ENCODE results near the gene TGIF1. TPM values are rescaled to one million over a fixed set of nuclear protein-coding genes. Genes with fewer than 3 reads are reported as not detected.

TGIF1 gene
- total and polyA plus RNA-seq, 2 donors (not counting 1 experiment from before 2014, with no cell fraction given) = 30.4 to 140 TPM

DNA sequence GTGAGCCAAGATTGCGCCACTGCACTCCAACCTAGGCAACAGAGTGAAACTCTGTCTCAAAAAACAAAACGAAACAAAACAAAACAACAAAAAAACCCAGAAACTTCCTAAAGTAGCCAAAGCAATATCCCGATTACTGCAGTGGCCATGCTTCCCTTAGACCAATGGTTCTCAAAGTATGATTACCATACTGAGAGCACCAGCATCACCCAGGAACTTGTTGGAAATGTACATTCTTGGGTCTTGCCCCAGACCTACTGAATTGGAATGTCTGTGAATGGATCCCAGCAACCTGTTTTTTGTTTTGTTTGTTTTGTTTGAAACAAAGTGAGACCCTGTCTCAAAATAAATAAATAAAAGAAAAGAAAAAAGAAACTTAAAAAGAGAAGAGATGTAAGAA, 41.9 kb upstream of the TGIF1 start:
- no peak for DNase-seq
- intact Hi-C loops (cut with micrococcal nuclease) = no loop called here
- Mint-ChIP-seq H3K4me1 (peaks cover 36% of the 10 kb centered on the region), H3K4me3 (no peak overlapping the region), H3K9me3 (ENCODE audit: insufficient read depth) (no peaks in the 10 kb centered on the region), H3K27me3 (no peaks in the 10 kb centered on the region), H3K27ac (no peak overlapping the region)
- no peak for ATAC-seq (ENCODE audit: low read depth)
- Histone ChIP-seq H3K9me3 (ENCODE audit: control extremely low read depth in 1 of 3, control insufficient read depth in 2 of 3, insufficient read depth in 1 of 3, low read length in 2 of 3) (peaks cover 0 to 3% (median 0%) of the 10 kb centered on the region in 3 donors), H3K27ac (ENCODE audit: low read length in 2 of 2) (no peak overlapping the region), H3K4me3 (ENCODE audit: control extremely low read depth in 1 of 5, extremely low read depth in 1 of 5, insufficient read depth in 1 of 5, low read depth in 2 of 5, low read length in 4 of 5) (no peak overlapping the region), H3K36me3 (replicated peaks in 1 of 2; ENCODE audit: control extremely low read depth in 1 of 2, control insufficient read depth in 1 of 2, extremely low read depth in 1 of 2, insufficient read depth in 2 of 2, low read length in 1 of 2) (no peaks in the 10 kb centered on the region), H3K27me3 (replicated peaks in 1 of 4; ENCODE audit: control extremely low read depth in 1 of 4, control insufficient read depth in 3 of 4, insufficient read depth in 4 of 4, low read length in 3 of 4) (no peaks in the 10 kb centered on the region), H3K4me1 (ENCODE audit: control insufficient read depth in 2 of 2, insufficient read depth in 2 of 2, low read length in 2 of 2) (peaks cover 21 to 28% of the 10 kb centered on the region in 2 donors), H4K20me1 (ENCODE audit: control insufficient read depth, insufficient read depth, low read length, poor library complexity, severe bottlenecking) (no peaks in the 10 kb centered on the region), H3K4me2 (replicated peaks; ENCODE audit: low read depth, low read length, poor library complexity, severe bottlenecking) (no peak overlapping the region), H3K9ac (ENCODE audit: low read length) (no peak overlapping the region), H3K79me2 (ENCODE audit: control insufficient read depth, insufficient read depth, low read length) (no peaks in the 10 kb centered on the region), H2AFZ (ENCODE audit: insufficient read depth, low read depth, low read length, poor library complexity, severe bottlenecking) (no peak overlapping the region)
- CTCF ChIA-PET = no interaction called here
- TF ChIP-seq, protein P1, sequence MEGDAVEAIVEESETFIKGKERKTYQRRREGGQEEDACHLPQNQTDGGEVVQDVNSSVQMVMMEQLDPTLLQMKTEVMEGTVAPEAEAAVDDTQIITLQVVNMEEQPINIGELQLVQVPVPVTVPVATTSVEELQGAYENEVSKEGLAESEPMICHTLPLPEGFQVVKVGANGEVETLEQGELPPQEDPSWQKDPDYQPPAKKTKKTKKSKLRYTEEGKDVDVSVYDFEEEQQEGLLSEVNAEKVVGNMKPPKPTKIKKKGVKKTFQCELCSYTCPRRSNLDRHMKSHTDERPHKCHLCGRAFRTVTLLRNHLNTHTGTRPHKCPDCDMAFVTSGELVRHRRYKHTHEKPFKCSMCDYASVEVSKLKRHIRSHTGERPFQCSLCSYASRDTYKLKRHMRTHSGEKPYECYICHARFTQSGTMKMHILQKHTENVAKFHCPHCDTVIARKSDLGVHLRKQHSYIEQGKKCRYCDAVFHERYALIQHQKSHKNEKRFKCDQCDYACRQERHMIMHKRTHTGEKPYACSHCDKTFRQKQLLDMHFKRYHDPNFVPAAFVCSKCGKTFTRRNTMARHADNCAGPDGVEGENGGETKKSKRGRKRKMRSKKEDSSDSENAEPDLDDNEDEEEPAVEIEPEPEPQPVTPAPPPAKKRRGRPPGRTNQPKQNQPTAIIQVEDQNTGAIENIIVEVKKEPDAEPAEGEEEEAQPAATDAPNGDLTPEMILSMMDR (IDR thresholded peaks at IDR 0.05) = no peak
- TF ChIP-seq EZH2 (IDR thresholded peaks at IDR 0.05; ENCODE audit: borderline replicate concordance, insufficient read depth, low read depth, low read length, poor library complexity, severe bottlenecking) = no peak
- POLR2A ChIA-PET = no interaction called here
- WGBS (ENCODE audit: insufficient coverage) = 100% methylated on average over 2 of the region's 3 CpGs

DNA sequence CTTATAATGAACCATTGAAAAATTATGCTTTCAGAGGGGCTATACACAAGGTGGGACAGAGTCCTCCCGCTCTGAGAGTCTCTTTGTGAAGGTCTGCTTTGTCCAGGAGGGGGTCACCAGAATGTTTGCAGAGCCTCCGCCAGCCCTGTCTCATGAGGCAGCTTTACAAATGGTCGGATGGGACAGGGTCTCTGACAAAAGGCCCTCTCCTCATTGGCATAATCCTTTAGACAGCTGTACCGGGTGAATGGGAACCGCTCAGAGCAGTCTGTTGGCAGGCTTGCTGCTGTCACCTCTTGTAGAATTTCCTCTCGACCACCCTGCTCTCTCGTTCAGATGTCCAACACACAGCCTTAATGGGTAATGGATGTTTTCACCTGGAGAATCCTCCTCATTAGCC, 40.2 kb upstream of the TGIF1 start:
- ChIA-PET CTCF (interaction anchor here (1.0 to 1.6 kb wide), 2 partner anchors 26 to 45 kb away, joined by 3 to 5 read pairs; no protein-coding TSS in a partner anchor), POLR2A (no interaction called here)
- Histone ChIP-seq H3K9ac (ENCODE audit: low read length) (no peak overlapping the region), H3K27ac (ENCODE audit: low read length in 2 of 2) (no peak overlapping the region), H3K4me2 (replicated peaks; ENCODE audit: low read depth, low read length, poor library complexity, severe bottlenecking) (no peak overlapping the region), H3K4me3 (ENCODE audit: control extremely low read depth in 1 of 5, extremely low read depth in 1 of 5, insufficient read depth in 1 of 5, low read depth in 2 of 5, low read length in 4 of 5) (no peak overlapping the region), H3K79me2 (ENCODE audit: control insufficient read depth, insufficient read depth, low read length) (no peaks in the 10 kb centered on the region), H2AFZ (ENCODE audit: insufficient read depth, low read depth, low read length, poor library complexity, severe bottlenecking) (no peak overlapping the region), H3K4me1 (ENCODE audit: control insufficient read depth in 2 of 2, insufficient read depth in 2 of 2, low read length in 2 of 2) (peaks cover 16 to 23% of the 10 kb centered on the region in 2 donors), H3K36me3 (replicated peaks in 1 of 2; ENCODE audit: control extremely low read depth in 1 of 2, control insufficient read depth in 1 of 2, extremely low read depth in 1 of 2, insufficient read depth in 2 of 2, low read length in 1 of 2) (no peaks in the 10 kb centered on the region), H3K27me3 (replicated peaks in 1 of 4; ENCODE audit: control extremely low read depth in 1 of 4, control insufficient read depth in 3 of 4, insufficient read depth in 4 of 4, low read length in 3 of 4) (no peaks in the 10 kb centered on the region), H3K9me3 (ENCODE audit: control extremely low read depth in 1 of 3, control insufficient read depth in 2 of 3, insufficient read depth in 1 of 3, low read length in 2 of 3) (peaks cover 0 to 3% (median 0%) of the 10 kb centered on the region in 3 donors), H4K20me1 (ENCODE audit: control insufficient read depth, insufficient read depth, low read length, poor library complexity, severe bottlenecking) (no peaks in the 10 kb centered on the region)
- Mint-ChIP-seq H3K27ac (no peak overlapping the region), H3K4me3 (no peak overlapping the region), H3K9me3 (ENCODE audit: insufficient read depth) (no peaks in the 10 kb centered on the region), H3K4me1 (peaks cover 31% of the 10 kb centered on the region), H3K27me3 (no peaks in the 10 kb centered on the region)
- intact Hi-C loops (cut with micrococcal nuclease) = no loop called here
- ATAC-seq (ENCODE audit: low read depth) = no peak
- DNase-seq = no peak
- TF ChIP-seq, protein P1 (IDR thresholded peaks at IDR 0.05) = no peak
- TF ChIP-seq EZH2 (IDR thresholded peaks at IDR 0.05; ENCODE audit: borderline replicate concordance, insufficient read depth, low read depth, low read length, poor library complexity, severe bottlenecking) = no peak
- 92% methylated on average over 3 of the region's 7 CpGs for WGBS (ENCODE audit: insufficient coverage)
